Renal pelvis (tissue), 3 donors: ENCODE results near the gene MYO1F. TPM values are rescaled to one million over a fixed set of nuclear protein-coding genes. Genes with fewer than 3 reads are reported as not detected.

Experiments used
- polyA plus RNA-seq, 3 donors: library from polyadenylated mRNA; unstranded; fragments of 120-200 nt; gene quantifications; one replicate each; pipeline ENCODE4 v1.2.1, GENCODE V29; 2013; ENCODE audit not compliant: insufficient read length in 3 of 3

Gene MYO1F
- polyA plus RNA-seq, 3 donors = 5.7 to 12.7 (median 12.0) TPM

Other genes with a start within 250 kb of the MYO1F start
- 10 to 100 TPM; 10.8 to 15.5 (median 14.3) TPM for gene KANK3, start 234.2 kb downstream of the MYO1F start, polyA plus RNA-seq
- 1 to 10 TPM; 2.7 to 3.7 (median 3.6) TPM for gene ANGPTL4, start 213.3 kb downstream of the MYO1F start, polyA plus RNA-seq
- 100 to 1,000 TPM; 161 to 180 (median 175) TPM for gene RAB11B, start 187.1 kb downstream of the MYO1F start, polyA plus RNA-seq
- gene MARCHF2, start 164.1 kb downstream of the MYO1F start, polyA plus RNA-seq = 10 to 100 TPM; 16.4 to 19.3 (median 16.6) TPM
- gene HNRNPM, start 132.5 kb downstream of the MYO1F start, polyA plus RNA-seq = 100 to 1,000 TPM; 348 to 405 (median 377) TPM
- gene PRAM1, start 74.8 kb downstream of the MYO1F start, polyA plus RNA-seq = 1 to 10 TPM; 1.0 to 3.1 (median 2.7) TPM
- gene ZNF414, start 63.3 kb downstream of the MYO1F start, polyA plus RNA-seq = 10 to 100 TPM; 25.4 to 28.6 (median 26.9) TPM
- 10 to 100 TPM; 38.5 to 53.8 (median 39.1) TPM for gene ADAMTS10, start 33.3 kb upstream of the MYO1F start, polyA plus RNA-seq
- gene NFILZ, start 53.2 kb upstream of the MYO1F start, polyA plus RNA-seq = not detected
- not detected for gene ACTL9, start 121.4 kb upstream of the MYO1F start, polyA plus RNA-seq
- not detected for gene OR2Z1, start 144.2 kb upstream of the MYO1F start, polyA plus RNA-seq